ENCODE data around the gene IRF1.

GRCh38 chr5:132445640-132445923 lies 45.0 kb downstream of the IRF1 start:
- TF ChIP-seq POLR2A (IDR thresholded peaks at IDR 0.05) (no peak), CTCF (IDR thresholded peaks at IDR 0.05) (no peak), POLR2AphosphoS5 (IDR thresholded peaks at IDR 0.05) (no peak), EP300 (IDR thresholded peaks at IDR 0.05) (no peak)
